Effector memory CD4-positive, alpha-beta T cell (primary cell): ENCODE measurements around the gene IPO4.

Experiments used
- DNase-seq, 3 donors: peaks; one replicate each; pipeline ENCODE4 v3.0.0-alpha.2; 2020
- H3K27ac ChIP-seq: 2 replicates; pipeline ENCODE4 v1.7.0; 2013; ENCODE audit warnings: mild to moderate bottlenecking, low read length, moderate library complexity; ENCODE audit not compliant: insufficient read depth, poor library complexity, severe bottlenecking
- H3K27me3 ChIP-seq: replicated peaks from 2 replicates; pipeline ENCODE4 v1.7.0; 2013; ENCODE audit warnings: mild to moderate bottlenecking, low read length; ENCODE audit not compliant: insufficient read depth, control insufficient read depth, poor library complexity, severe bottlenecking
- H3K36me3 ChIP-seq: 2 replicates; pipeline ENCODE4 v1.7.0; 2013; ENCODE audit warnings: mild to moderate bottlenecking, low read length, moderate library complexity; ENCODE audit not compliant: control insufficient read depth, insufficient read depth
- H3K4me1 ChIP-seq: 2 replicates; pipeline ENCODE4 v1.7.0; 2013; ENCODE audit warnings: low read length, mild to moderate bottlenecking; ENCODE audit not compliant: control insufficient read depth, insufficient read depth, poor library complexity, severe bottlenecking
- H3K4me3 ChIP-seq: 2 replicates; pipeline ENCODE4 v1.7.0; 2013; ENCODE audit warnings: low read length, low read depth, mild to moderate bottlenecking; ENCODE audit not compliant: insufficient read depth, poor library complexity, severe bottlenecking
- H3K9me3 ChIP-seq: 2 replicates; pipeline ENCODE4 v1.7.0; 2013; ENCODE audit warnings: mild to moderate bottlenecking, low read length, moderate library complexity; ENCODE audit not compliant: control insufficient read depth

Gene IPO4

GRCh38 chr14:24182110-24182882, 6.3 kb downstream of the IPO4 start:
- H3K36me3 ChIP-seq: peaks cover 93% of the 10 kb centered on the region
- H3K4me3 ChIP-seq: no peak overlapping the region
- no peaks in the 10 kb centered on the region for H3K9me3 ChIP-seq
- peaks cover under 1% of the 10 kb centered on the region for H3K4me1 ChIP-seq
- H3K27me3 ChIP-seq: no peaks in the 10 kb centered on the region
- H3K27ac ChIP-seq: no peak overlapping the region
- DNase-seq: no peak

DNA sequence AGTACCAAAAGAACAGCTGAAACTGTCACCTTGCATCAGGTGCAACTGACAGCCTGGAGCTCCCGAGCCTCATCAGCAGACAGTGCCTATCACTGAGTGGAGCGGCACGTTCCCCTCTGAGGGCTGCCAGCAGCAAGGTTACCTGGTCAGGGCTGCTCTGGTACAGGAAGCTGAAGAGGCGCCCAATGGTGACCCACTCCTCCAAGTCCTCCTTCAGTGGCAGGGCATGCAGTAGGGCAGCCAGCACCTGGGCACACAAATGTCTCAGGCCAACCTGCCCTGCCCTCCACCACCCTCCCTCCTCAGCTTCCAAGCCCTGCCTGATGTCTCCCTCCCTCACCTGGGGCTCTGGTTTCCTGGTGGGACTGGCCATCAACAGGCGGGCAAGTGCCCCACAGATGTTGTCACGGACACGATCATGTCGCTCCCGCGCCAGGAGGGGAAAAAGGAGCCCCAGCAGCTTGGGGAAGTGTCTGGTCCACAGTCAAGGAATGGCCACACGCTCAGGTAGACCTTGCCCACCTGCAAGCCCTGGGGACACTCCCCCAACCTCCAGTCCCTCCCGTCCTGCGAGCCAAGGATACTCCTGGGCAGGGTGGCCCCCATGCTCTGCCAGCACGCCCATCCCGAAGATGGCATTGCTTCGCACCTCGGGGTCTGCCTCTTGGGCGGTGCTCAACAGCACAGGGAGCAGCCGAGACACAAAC, 7.1 kb downstream of the IPO4 start:
- Histone ChIP-seq H3K9me3 (no peaks in the 10 kb centered on the region), H3K4me3 (no peak overlapping the region), H3K27ac (no peak overlapping the region), H3K27me3 (no peaks in the 10 kb centered on the region), H3K4me1 (no peaks in the 10 kb centered on the region), H3K36me3 (peaks cover 95% of the 10 kb centered on the region)
- DNase-seq: no peak

GRCh38 chr14:24179961-24180796, 8.4 kb downstream of the IPO4 start:
- Histone ChIP-seq H3K4me3 (no peak overlapping the region), H3K9me3 (no peaks in the 10 kb centered on the region), H3K27ac (no peak overlapping the region), H3K4me1 (no peaks in the 10 kb centered on the region), H3K27me3 (no peaks in the 10 kb centered on the region), H3K36me3 (peaks cover 87% of the 10 kb centered on the region)
- DNase-seq: no peak

GRCh38 chr14:24179294-24179960, 9.2 kb downstream of the IPO4 start:
- peaks cover 81% of the 10 kb centered on the region for H3K36me3 ChIP-seq
- no peak overlapping the region for H3K27ac ChIP-seq

GRCh38 chr14:24178399-24179178, 10.0 kb downstream of the IPO4 start:
- Histone ChIP-seq H3K36me3 (peaks cover 74% of the 10 kb centered on the region), H3K9me3 (no peaks in the 10 kb centered on the region), H3K27ac (no peak overlapping the region), H3K4me1 (no peaks in the 10 kb centered on the region), H3K4me3 (no peak overlapping the region), H3K27me3 (no peaks in the 10 kb centered on the region)
- no peak for DNase-seq

More at GRCh38 chr14:24179294-24179960, 9.2 kb downstream of the IPO4 start:
- Histone ChIP-seq H3K4me3 (no peak overlapping the region), H3K4me1 (no peaks in the 10 kb centered on the region), H3K27me3 (no peaks in the 10 kb centered on the region), H3K9me3 (no peaks in the 10 kb centered on the region)
- no peak for DNase-seq

DNA sequence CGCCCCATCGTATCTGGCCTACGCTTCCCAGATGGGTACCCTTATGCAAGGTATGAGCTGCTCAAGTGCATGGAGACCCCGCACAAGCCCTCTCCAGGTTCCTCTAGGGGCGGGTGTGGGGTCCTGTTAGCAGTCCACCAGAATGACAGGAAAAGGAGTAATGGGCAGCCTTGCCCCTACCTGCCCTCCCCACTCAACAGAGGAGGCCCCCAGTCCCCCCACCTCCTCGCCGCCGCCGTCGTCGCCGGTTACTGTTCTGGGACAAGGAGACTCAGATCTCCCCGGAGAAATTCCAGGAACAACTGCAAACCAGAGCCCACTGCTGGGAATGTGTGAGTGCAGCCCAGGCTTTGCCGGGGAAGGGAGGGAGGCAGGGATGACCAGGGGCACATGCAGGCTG, 10.7 kb downstream of the IPO4 start:
- Histone ChIP-seq H3K9me3 (no peaks in the 10 kb centered on the region), H3K4me3 (no peak overlapping the region), H3K4me1 (no peaks in the 10 kb centered on the region), H3K27me3 (no peaks in the 10 kb centered on the region), H3K36me3 (peaks cover 67% of the 10 kb centered on the region), H3K27ac (no peak overlapping the region)
- DNase-seq: no peak

DNA sequence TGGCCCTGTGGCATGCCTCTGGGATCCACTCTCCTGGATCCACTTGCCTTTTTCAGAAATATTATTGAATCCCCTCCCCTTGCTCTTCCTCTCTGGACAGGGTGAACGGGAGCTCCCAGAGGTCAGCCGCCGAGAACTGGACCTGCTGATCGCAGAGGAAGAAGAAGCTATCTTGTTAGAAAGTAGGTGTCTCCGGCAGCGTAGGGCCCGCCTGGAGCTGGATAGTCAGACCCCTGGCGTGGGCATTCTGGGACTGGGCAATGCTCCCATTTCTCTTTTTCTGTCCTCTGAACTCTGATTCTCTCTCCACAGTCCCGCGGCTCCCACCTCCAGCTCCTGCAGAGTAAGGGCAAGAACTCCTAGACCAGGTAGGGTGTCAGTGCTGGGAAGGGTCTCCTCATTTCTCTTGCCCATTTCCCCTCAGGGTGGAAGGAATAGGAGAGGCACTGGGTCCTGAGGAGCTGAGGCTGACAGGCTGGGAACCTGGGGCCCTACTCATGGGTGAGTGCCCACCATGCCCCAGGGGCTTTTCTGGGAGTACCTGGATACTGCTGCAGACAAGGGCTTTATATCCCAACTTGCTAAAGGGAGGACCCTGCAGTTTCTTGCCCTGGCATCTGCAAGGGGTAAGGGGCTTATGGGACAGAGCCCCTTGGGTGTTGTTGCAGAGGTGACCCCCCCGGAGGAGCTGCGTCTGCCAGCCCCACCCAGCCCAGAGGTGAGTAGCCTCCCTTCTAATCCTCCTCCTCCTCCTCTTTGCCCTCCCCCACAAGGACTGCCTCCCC, 11.4 kb downstream of the IPO4 start:
- H3K9me3 ChIP-seq: no peaks in the 10 kb centered on the region
- H3K27me3 ChIP-seq: no peaks in the 10 kb centered on the region
- peaks cover 60% of the 10 kb centered on the region for H3K36me3 ChIP-seq
- H3K4me3 ChIP-seq: no peak overlapping the region
- no peaks in the 10 kb centered on the region for H3K4me1 ChIP-seq
- no peak for DNase-seq
- no peak overlapping the region for H3K27ac ChIP-seq

DNA sequence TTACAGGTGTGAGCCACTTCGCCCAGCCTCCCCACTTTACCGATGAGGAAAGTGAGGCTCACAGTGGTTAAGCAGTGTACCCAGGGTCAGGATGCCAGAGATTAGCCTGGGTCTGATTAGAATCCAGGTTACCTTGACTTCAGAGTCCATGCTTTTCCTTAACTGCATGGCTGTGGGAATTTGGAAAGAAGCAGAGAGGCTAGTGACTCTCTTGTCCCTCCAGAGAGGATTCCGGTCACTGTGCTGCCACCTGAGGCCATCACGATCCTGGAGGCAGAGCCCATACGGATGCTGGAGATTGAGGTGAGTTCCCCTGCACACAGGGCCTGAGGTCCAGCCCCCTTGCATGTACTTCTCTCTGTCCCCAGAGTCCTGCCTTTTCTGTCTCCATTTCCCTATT, 12.0 kb downstream of the IPO4 start:
- H3K27ac ChIP-seq: no peak overlapping the region
- H3K4me3 ChIP-seq: no peak overlapping the region
- no peaks in the 10 kb centered on the region for H3K27me3 ChIP-seq
- no peak for DNase-seq
- peaks cover 5% of the 10 kb centered on the region for H3K4me1 ChIP-seq
- H3K36me3 ChIP-seq: peaks cover 54% of the 10 kb centered on the region
- H3K9me3 ChIP-seq: no peaks in the 10 kb centered on the region
